HepG2 (cell line): ENCODE measurements around the gene ABCC8. TPM values are rescaled to one million over a fixed set of nuclear protein-coding genes. Genes with fewer than 3 reads are reported as not detected.
A peak's percentile ranks its signal among the peaks of the same experiment; 100 is the strongest.

ENCODE experiments used
- EP300 ChIP-seq, 3 experiments: sonication (generic) in 1 of 3; formaldehyde crosslinking in 1 of 3; IDR thresholded peaks; 2 replicates each; pipeline versions ENCODE4 v1.5.1 to v1.6.1; 2011 to 2020; ENCODE audit warnings: low read depth in 2 of 3, low read length in 2 of 3, borderline replicate concordance in 1 of 3, improper control_type of control experiment in 1 of 3, mild to moderate bottlenecking in 1 of 3, missing genetic modification reagents in 1 of 3, moderate library complexity in 1 of 3
- JARID2 ChIP-seq: sonication (generic); formaldehyde crosslinking; IDR thresholded peaks from 2 replicates; pipeline ENCODE4 v1.8.1; 2023; ENCODE audit warnings: missing genetic modification reagents, inconsistent platforms; ENCODE audit not compliant: insufficient replicate concordance
- MAFF ChIP-seq: IDR thresholded peaks from 2 replicates; pipeline ENCODE4 v1.6.1; 2011; ENCODE audit warnings: low read depth, low read length, improper control_type of control experiment
- MEIS1 ChIP-seq: sonication (generic); formaldehyde crosslinking; IDR thresholded peaks from 2 replicates; pipeline ENCODE4 v1.9.0; 2021; ENCODE audit warnings: mild to moderate bottlenecking, missing genetic modification reagents, moderate library complexity, borderline replicate concordance
- MYNN ChIP-seq: sonication (generic); formaldehyde crosslinking; IDR thresholded peaks from 2 replicates; pipeline ENCODE4 v1.4.0; 2020; ENCODE audit warnings: mild to moderate bottlenecking, low read depth, missing genetic modification reagents
- SKIL ChIP-seq: sonication (generic); formaldehyde crosslinking; IDR thresholded peaks from 2 replicates; pipeline ENCODE4 v1.8.0; 2022; ENCODE audit warnings: missing genetic modification reagents, mild to moderate bottlenecking, moderate library complexity, borderline replicate concordance
- TBX2 ChIP-seq: sonication (generic); formaldehyde crosslinking; IDR thresholded peaks from 2 replicates; pipeline ENCODE4 v1.5.0; 2020; ENCODE audit warnings: missing genetic modification reagents, mild to moderate bottlenecking, borderline replicate concordance
- ZNF615 ChIP-seq: sonication (generic); formaldehyde crosslinking; IDR thresholded peaks from 2 replicates; pipeline ENCODE4 v1.5.0; 2020; ENCODE audit warnings: mild to moderate bottlenecking, missing genetic modification reagents, borderline replicate concordance
- ZNF720 ChIP-seq: sonication (generic); formaldehyde crosslinking; IDR thresholded peaks from 2 replicates; pipeline ENCODE4 v1.4.0; 2020; ENCODE audit warnings: missing genetic modification reagents
- polyA plus RNA-seq, 8 experiments: library from polyadenylated mRNA; depleted of rRNA in 3 of 8; stranded (reverse) in 7 of 8; unstranded in 1 of 8; fragments of >200 nt; fragmentation: Illumina TruSeq in 4 of 8; extraction: Trizol in 4 of 8; gene quantifications; 2 replicates each; pipeline versions ENCODE4 v1.2.1 to v1.2.3, GENCODE V29; 2011 to 2016; ENCODE audit warnings: low read depth in 4 of 8, missing spikeins in 1 of 8, mixed read lengths in 1 of 8; ENCODE audit not compliant: insufficient read depth in 1 of 8
- total RNA-seq, 5 experiments: library from RNA; depleted of rRNA; stranded (reverse); fragments of >200 nt; fragmentation: Illumina TruSeq; extraction: Trizol; gene quantifications; 2 replicates each; pipeline ENCODE4 v1.2.3, GENCODE V29; 2016; ENCODE audit warnings: low read depth in 1 of 5
- TF ChIP-seq, protein P1 (sequence below): sonication (generic); formaldehyde crosslinking; IDR thresholded peaks from 2 replicates; pipeline ENCODE4 v1.4.0; 2020; ENCODE audit warnings: missing genetic modification reagents
- TF ChIP-seq, protein P2 (sequence below): sonication (generic); formaldehyde crosslinking; IDR thresholded peaks from 2 replicates; pipeline ENCODE4 v1.5.0; 2020; ENCODE audit warnings: missing genetic modification reagents, mild to moderate bottlenecking, borderline replicate concordance
- TF ChIP-seq, protein P3 (sequence below): sonication (generic); formaldehyde crosslinking; IDR thresholded peaks from 2 replicates; pipeline ENCODE4 v1.9.0; 2021; ENCODE audit warnings: mild to moderate bottlenecking, missing genetic modification reagents
- TF ChIP-seq, protein P4 (sequence below): IDR thresholded peaks from 2 replicates; pipeline ENCODE4 v1.6.1; 2016; ENCODE audit warnings: missing compliant biosample characterization, missing genetic modification reagents, borderline replicate concordance

ABCC8 gene
- total and polyA plus RNA-seq, 2 of the 13 experiments (the other 11 are each of a cell fraction or from before 2014, with no cell fraction given), result not detected

DNA sequence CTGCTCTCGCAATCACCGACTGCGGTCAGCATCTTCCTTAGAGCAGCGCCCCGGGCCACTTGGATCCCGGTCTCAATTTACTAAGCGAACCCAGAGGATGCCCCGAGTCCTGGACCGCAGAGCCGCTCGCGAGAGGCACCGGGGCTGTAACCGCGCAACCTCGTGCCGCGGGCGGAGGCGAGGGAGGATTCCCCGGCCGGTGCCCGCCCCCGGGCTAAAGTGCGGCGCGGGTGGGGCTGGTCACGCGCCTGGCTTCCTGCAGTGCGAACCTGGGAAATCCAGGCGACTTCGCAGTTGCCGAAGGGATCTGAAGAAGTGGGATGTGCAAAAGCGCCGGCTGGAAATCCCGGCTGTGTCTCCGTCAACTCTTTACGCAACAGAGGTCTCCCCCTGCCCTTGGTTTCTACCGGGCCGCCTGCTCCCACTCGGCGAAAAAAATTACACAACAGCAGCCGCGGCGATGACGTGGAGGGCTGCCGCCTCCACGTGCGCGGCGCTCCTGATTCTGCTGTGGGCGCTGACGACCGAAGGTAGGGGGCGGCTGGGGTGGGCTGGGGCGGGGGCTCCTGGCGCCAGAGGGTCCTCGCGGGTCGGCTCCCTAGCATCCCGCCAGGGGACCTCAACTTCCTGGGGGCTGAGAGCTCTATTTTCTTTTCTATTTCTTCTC is 125.0 kb downstream of the ABCC8 start, which contains the start of gene NCR3LG1 (continued):
- TF ChIP-seq, protein P1, sequence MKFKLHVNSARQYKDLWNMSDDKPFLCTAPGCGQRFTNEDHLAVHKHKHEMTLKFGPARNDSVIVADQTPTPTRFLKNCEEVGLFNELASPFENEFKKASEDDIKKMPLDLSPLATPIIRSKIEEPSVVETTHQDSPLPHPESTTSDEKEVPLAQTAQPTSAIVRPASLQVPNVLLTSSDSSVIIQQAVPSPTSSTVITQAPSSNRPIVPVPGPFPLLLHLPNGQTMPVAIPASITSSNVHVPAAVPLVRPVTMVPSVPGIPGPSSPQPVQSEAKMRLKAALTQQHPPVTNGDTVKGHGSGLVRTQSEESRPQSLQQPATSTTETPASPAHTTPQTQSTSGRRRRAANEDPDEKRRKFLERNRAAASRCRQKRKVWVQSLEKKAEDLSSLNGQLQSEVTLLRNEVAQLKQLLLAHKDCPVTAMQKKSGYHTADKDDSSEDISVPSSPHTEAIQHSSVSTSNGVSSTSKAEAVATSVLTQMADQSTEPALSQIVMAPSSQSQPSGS, result peak; percentile 17; the same call in 1 of the 2 replicates
- TF ChIP-seq, protein P2, sequence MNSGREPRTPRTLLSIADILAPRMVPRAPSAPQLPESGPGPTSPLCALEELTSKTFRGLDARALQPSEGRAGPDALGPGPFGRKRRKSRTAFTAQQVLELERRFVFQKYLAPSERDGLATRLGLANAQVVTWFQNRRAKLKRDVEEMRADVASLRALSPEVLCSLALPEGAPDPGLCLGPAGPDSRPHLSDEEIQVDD, result 0 out of 2 replicates have a peak, but pooled peaks have one; percentile 33
- TF ChIP-seq ZNF615 (CRISPR knock-in tag), result no peak
- no peak for TF ChIP-seq MAFF
- TF ChIP-seq, protein P3, sequence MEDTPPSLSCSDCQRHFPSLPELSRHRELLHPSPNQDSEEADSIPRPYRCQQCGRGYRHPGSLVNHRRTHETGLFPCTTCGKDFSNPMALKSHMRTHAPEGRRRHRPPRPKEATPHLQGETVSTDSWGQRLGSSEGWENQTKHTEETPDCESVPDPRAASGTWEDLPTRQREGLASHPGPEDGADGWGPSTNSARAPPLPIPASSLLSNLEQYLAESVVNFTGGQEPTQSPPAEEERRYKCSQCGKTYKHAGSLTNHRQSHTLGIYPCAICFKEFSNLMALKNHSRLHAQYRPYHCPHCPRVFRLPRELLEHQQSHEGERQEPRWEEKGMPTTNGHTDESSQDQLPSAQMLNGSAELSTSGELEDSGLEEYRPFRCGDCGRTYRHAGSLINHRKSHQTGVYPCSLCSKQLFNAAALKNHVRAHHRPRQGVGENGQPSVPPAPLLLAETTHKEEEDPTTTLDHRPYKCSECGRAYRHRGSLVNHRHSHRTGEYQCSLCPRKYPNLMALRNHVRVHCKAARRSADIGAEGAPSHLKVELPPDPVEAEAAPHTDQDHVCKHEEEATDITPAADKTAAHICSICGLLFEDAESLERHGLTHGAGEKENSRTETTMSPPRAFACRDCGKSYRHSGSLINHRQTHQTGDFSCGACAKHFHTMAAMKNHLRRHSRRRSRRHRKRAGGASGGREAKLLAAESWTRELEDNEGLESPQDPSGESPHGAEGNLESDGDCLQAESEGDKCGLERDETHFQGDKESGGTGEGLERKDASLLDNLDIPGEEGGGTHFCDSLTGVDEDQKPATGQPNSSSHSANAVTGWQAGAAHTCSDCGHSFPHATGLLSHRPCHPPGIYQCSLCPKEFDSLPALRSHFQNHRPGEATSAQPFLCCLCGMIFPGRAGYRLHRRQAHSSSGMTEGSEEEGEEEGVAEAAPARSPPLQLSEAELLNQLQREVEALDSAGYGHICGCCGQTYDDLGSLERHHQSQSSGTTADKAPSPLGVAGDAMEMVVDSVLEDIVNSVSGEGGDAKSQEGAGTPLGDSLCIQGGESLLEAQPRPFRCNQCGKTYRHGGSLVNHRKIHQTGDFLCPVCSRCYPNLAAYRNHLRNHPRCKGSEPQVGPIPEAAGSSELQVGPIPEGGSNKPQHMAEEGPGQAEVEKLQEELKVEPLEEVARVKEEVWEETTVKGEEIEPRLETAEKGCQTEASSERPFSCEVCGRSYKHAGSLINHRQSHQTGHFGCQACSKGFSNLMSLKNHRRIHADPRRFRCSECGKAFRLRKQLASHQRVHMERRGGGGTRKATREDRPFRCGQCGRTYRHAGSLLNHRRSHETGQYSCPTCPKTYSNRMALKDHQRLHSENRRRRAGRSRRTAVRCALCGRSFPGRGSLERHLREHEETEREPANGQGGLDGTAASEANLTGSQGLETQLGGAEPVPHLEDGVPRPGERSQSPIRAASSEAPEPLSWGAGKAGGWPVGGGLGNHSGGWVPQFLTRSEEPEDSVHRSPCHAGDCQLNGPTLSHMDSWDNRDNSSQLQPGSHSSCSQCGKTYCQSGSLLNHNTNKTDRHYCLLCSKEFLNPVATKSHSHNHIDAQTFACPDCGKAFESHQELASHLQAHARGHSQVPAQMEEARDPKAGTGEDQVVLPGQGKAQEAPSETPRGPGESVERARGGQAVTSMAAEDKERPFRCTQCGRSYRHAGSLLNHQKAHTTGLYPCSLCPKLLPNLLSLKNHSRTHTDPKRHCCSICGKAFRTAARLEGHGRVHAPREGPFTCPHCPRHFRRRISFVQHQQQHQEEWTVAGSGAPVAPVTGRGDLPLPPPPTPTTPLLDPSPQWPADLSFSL, result no peak
- peak; percentile 52; the same call in 1 of the 2 replicates for TF ChIP-seq MYNN (CRISPR knock-in tag)
- no peak for TF ChIP-seq JARID2
- no peak for TF ChIP-seq EP300 (IDR thresholded peaks at IDR 0.05; ENCODE audit: low read depth in 2 of 2, low read length in 2 of 2)
- no peak for TF ChIP-seq EP300 (CRISPR knock-in tag; IDR thresholded peaks at IDR 0.05; ENCODE audit: borderline replicate concordance)
- peak; percentile 87 for TF ChIP-seq TBX2 (CRISPR knock-in tag)
- 0 out of 2 replicates have a peak, but pooled peaks have one; percentile 23 for TF ChIP-seq MEIS1 (CRISPR knock-in tag)
- no peak for TF ChIP-seq SKIL
- TF ChIP-seq ZNF720 (CRISPR knock-in tag), result no peak
- TF ChIP-seq, protein P4, sequence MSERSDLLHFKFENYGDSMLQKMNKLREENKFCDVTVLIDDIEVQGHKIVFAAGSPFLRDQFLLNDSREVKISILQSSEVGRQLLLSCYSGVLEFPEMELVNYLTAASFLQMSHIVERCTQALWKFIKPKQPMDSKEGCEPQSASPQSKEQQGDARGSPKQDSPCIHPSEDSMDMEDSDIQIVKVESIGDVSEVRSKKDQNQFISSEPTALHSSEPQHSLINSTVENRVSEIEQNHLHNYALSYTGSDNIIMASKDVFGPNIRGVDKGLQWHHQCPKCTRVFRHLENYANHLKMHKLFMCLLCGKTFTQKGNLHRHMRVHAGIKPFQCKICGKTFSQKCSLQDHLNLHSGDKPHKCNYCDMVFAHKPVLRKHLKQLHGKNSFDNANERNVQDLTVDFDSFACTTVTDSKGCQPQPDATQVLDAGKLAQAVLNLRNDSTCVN (CRISPR knock-in tag), result 0 out of 2 replicates have a peak, but pooled peaks have one; percentile 18
